D341Med (cell line): ENCODE data around the gene LAMA4.

Experiments used
- DNase-seq: peaks from one replicate; pipeline ENCODE4 v3.0.0; 2012; ENCODE audit warnings: low spot score

Gene LAMA4

GRCh38 chr6:112081569-112081968 lies 172.8 kb downstream of the LAMA4 start:
- DNase-seq = no peak

DNA sequence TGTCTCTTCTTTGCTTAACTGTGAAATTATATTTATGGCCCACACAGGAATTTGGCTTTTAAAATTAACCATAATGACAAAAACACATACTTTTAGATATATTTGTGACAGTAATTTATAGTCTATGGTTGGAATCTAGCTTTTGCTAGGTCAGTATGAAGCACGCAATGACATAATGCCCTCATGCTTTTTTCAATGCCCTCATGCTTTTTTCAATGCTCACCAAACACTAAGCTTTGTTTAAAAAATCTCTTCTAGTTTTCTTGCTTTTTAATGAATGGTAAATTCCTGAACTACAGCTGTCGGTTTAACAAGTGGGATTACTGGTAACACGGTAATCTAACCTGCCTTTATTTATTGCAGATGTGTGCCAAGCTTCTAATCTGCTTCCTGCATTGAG lies 187.8 kb downstream of the LAMA4 start:
- DNase-seq = no peak

DNA sequence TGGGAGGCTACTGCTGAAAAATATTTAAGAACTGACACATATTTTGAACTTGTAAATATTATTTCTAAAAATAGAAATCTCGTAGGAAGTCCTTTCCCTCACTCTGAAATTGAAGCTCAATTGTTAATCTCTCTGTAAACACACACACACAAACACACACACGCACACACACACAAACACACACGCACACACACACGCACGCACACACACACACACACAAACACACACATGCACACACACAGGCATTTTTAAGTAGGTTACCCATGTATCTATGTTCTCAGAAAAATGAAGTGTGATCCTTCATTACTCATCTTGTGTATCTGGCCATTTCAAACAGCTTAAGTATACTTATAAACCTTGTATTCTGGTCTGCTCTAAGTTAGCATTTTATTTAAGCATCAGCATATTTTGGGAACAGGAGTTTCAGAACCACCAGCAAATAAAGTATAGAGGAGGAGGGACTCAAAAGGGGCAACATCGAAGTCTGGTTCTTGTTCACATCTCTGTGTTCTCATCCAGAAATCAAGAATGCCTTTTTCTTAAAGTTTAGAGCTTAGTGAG lies 188.9 kb downstream of the LAMA4 start:
- no peak for DNase-seq

DNA sequence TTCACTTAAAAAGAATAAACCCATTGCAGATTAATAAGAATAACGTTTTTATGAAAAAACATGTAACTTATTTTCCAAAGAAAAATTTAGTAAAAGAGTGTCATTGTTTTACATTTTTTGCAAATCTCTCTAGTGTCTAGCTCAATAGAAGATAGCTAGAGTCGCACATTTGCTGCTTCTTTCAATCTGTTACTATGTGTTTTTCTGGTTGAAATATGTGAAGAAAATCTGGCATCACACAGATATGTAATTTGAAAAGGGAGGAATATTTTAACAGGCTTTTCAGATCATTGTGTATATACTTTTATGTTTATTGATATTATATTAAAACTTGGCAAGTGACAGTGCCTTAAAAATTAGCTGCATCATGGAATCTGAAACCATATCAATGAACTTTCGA lies 191.4 kb downstream of the LAMA4 start:
- no peak for DNase-seq

GRCh38 chr6:112061605-112062004 lies 192.8 kb downstream of the LAMA4 start:
- no peak for DNase-seq
